ENCODE results near the gene RAD51B.

DNA sequence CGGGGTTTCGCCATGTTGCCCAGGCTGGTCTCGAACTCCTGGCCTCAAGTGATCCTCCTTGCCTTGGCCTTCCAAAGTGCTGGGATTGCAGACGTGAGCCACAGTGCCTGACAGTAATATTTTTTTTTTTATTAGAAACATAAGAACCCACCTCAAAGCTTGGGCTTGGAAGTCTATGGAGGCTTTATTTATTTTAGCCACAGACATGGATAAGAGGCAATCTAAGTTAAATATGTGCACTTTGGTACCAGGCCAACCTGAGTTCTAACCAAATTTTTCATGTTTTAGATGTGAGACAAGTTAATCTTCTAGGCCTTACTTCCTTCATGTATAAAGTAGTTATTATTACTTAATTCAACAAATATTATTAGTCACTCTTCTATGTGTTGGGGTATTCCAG is 96.9 kb downstream of the RAD51B start:
- no peak for TF ChIP-seq POLR2AphosphoS5 (IDR thresholded peaks at IDR 0.05; ENCODE audit: low read depth, low read length)
- no peak for TF ChIP-seq POLR2A (IDR thresholded peaks at IDR 0.05; ENCODE audit: low read depth, low read length)

Data from GM12892 (cell line).